HG02623 (cell line): ENCODE results near the gene RPL10A.
"Not testable (repeated sequence)": the region's sequence is repeated elsewhere in the genome, so short reads cannot be mapped to it uniquely, and the experiment has no call there.

ENCODE experiments used
- ATAC-seq: cut with Tn5 transposase; IDR thresholded peaks from one replicate; pipeline ENCODE4 v1.9.1; 2021; ENCODE audit warnings: moderate library complexity; ENCODE audit not compliant: unreplicated experiment

The RPL10A gene

GRCh38 chr6:35508027-35508426 is 39.8 kb downstream of the RPL10A start:
- ATAC-seq = no peak

- no peak for ATAC-seq
Measured at GRCh38 chr6:35508542-35508941, 40.3 kb downstream of the RPL10A start.

- ATAC-seq = no peak
Measured at GRCh38 chr6:35510916-35511561, 42.8 kb downstream of the RPL10A start.

GRCh38 chr6:35511562-35511941 is 43.4 kb downstream of the RPL10A start:
- ATAC-seq = no peak

GRCh38 chr6:35512006-35512405 is 43.8 kb downstream of the RPL10A start:
- no peak for ATAC-seq

- no peak for ATAC-seq
Measured at GRCh38 chr6:35512740-35513139, 44.5 kb downstream of the RPL10A start, which contains the start of gene TULP1. TSS of gene TULP1 (minus strand) at chr6:35512896. CDS start at chr6:35512858, 38 bp downstream.

GRCh38 chr6:35514587-35514986 is 46.4 kb downstream of the RPL10A start:
- ATAC-seq = no peak

- not testable (repeated sequence) for ATAC-seq
Measured at GRCh38 chr6:35515939-35516338, 47.7 kb downstream of the RPL10A start.

- no peak for ATAC-seq
Measured at GRCh38 chr6:35516712-35517111, 48.5 kb downstream of the RPL10A start.

GRCh38 chr6:35517978-35518377 is 49.8 kb downstream of the RPL10A start:
- not testable (repeated sequence) for ATAC-seq

GRCh38 chr6:35518566-35519312 is 50.5 kb downstream of the RPL10A start:
- no peak for ATAC-seq

GRCh38 chr6:35519313-35520015 is 51.3 kb downstream of the RPL10A start:
- ATAC-seq = no peak
